ENCODE data around the gene NHS.

Gene NHS

GRCh38 chrX:17596061-17596460 is 221.1 kb downstream of the NHS start:
- no peak for FAIRE-seq
- no peak for TF ChIP-seq POLR2A (IDR thresholded peaks at IDR 0.05; ENCODE audit: low read depth, low read length)

GRCh38 chrX:17596546-17597205 is 221.7 kb downstream of the NHS start:
- no peak for FAIRE-seq
- no peak for TF ChIP-seq POLR2A (IDR thresholded peaks at IDR 0.05; ENCODE audit: low read depth, low read length)
- no peak for DNase-seq (ENCODE audit: insufficient read length, low spot score)

More at GRCh38 chrX:17596061-17596460, 221.1 kb downstream of the NHS start:
- no peak for DNase-seq (ENCODE audit: insufficient read length, low spot score)

- FAIRE-seq (no peak), DNase-seq (ENCODE audit: insufficient read length, low spot score) (no peak)
- no peak for TF ChIP-seq POLR2A (IDR thresholded peaks at IDR 0.05; ENCODE audit: low read depth, low read length)
Observed at GRCh38 chrX:17597327-17597726, 222.3 kb downstream of the NHS start.

GRCh38 chrX:17597836-17598439 is 222.9 kb downstream of the NHS start:
- DNase-seq (ENCODE audit: insufficient read length, low spot score) (no peak), FAIRE-seq (no peak)
- no peak for TF ChIP-seq POLR2A (IDR thresholded peaks at IDR 0.05; ENCODE audit: low read depth, low read length)

- no peak for DNase-seq (ENCODE audit: insufficient read length, low spot score)
- TF ChIP-seq POLR2A (IDR thresholded peaks at IDR 0.05; ENCODE audit: low read depth, low read length) = no peak
- FAIRE-seq = no peak
Observed at GRCh38 chrX:17601441-17602200, 226.6 kb downstream of the NHS start.

GRCh38 chrX:17602245-17602644 is 227.2 kb downstream of the NHS start:
- TF ChIP-seq POLR2A (IDR thresholded peaks at IDR 0.05; ENCODE audit: low read depth, low read length) = no peak
- no peak for FAIRE-seq
- no peak for DNase-seq (ENCODE audit: insufficient read length, low spot score)

GRCh38 chrX:17603196-17603595 is 228.2 kb downstream of the NHS start:
- DNase-seq (ENCODE audit: insufficient read length, low spot score) (no peak), FAIRE-seq (no peak)
- no peak for TF ChIP-seq POLR2A (IDR thresholded peaks at IDR 0.05; ENCODE audit: low read depth, low read length)

- no peak for TF ChIP-seq POLR2A (IDR thresholded peaks at IDR 0.05; ENCODE audit: low read depth, low read length)
- FAIRE-seq = no peak
- no peak for DNase-seq (ENCODE audit: insufficient read length, low spot score)
Observed at GRCh38 chrX:17605676-17606075, 230.7 kb downstream of the NHS start.

- FAIRE-seq = no peak
- no peak for DNase-seq (ENCODE audit: insufficient read length, low spot score)
- no peak for TF ChIP-seq POLR2A (IDR thresholded peaks at IDR 0.05; ENCODE audit: low read depth, low read length)
Observed at GRCh38 chrX:17606231-17606630, 231.2 kb downstream of the NHS start.

GRCh38 chrX:17608888-17609287 is 233.9 kb downstream of the NHS start:
- TF ChIP-seq POLR2A (IDR thresholded peaks at IDR 0.05; ENCODE audit: low read depth, low read length) = no peak
- no peak for FAIRE-seq

GRCh38 chrX:17610788-17611187 is 235.8 kb downstream of the NHS start:
- no peak for FAIRE-seq
- no peak for TF ChIP-seq POLR2A (IDR thresholded peaks at IDR 0.05; ENCODE audit: low read depth, low read length)
- DNase-seq (ENCODE audit: insufficient read length, low spot score) = no peak

More at GRCh38 chrX:17608888-17609287, 233.9 kb downstream of the NHS start:
- DNase-seq (ENCODE audit: insufficient read length, low spot score) = no peak

GRCh38 chrX:17613979-17614588 is 239.1 kb downstream of the NHS start:
- TF ChIP-seq POLR2A (IDR thresholded peaks at IDR 0.05; ENCODE audit: low read depth, low read length) = no peak
- DNase-seq (ENCODE audit: insufficient read length, low spot score) (no peak), FAIRE-seq (no peak)

- DNase-seq (ENCODE audit: insufficient read length, low spot score) (no peak), FAIRE-seq (no peak)
- no peak for TF ChIP-seq POLR2A (IDR thresholded peaks at IDR 0.05; ENCODE audit: low read depth, low read length)
Observed at GRCh38 chrX:17616936-17617335, 241.9 kb downstream of the NHS start.

GRCh38 chrX:17617806-17618205 is 242.8 kb downstream of the NHS start:
- no peak for FAIRE-seq
- DNase-seq (ENCODE audit: insufficient read length, low spot score) = no peak
- no peak for TF ChIP-seq POLR2A (IDR thresholded peaks at IDR 0.05; ENCODE audit: low read depth, low read length)

Data from H54 (cell line).